HT1080 (cell line): Measurements from ENCODE around the gene SAP30BP. TPM values are rescaled to one million over a fixed set of nuclear protein-coding genes. Genes with fewer than 3 reads are reported as not detected.

Experiments
- DNase-seq: peaks from one replicate; pipeline ENCODE4 v3.0.0-alpha.2; 2015; ENCODE audit warnings: low read depth
- total RNA-seq: library from RNA; depleted of rRNA; stranded (reverse); fragments of >200 nt; shearing (Covaris generic); gene quantifications from 2 replicates; pipeline ENCODE4 v1.2.3, GENCODE V29; 2014

Gene SAP30BP
- total RNA-seq, 1 experiment from 2014 or later: 65.4 TPM

DNA sequence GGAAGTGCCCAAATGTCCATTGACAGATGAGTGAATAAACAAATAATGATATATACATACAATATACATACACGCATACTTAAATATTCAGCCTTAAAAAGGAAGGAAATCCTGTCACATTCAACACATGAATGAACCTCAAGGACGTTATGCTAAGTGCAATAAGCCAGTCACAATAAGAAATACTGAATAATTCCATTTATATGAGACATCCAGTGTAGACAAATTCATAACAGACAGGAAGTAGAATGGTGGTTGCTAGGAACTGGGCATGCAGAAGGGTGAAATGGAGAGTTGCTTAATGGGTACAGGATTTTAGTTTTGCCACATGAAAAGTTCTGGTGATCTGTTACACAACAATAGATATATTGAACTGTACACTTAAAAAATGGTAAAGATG, 45.3 kb downstream of the SAP30BP start:
- no peak for DNase-seq

DNA sequence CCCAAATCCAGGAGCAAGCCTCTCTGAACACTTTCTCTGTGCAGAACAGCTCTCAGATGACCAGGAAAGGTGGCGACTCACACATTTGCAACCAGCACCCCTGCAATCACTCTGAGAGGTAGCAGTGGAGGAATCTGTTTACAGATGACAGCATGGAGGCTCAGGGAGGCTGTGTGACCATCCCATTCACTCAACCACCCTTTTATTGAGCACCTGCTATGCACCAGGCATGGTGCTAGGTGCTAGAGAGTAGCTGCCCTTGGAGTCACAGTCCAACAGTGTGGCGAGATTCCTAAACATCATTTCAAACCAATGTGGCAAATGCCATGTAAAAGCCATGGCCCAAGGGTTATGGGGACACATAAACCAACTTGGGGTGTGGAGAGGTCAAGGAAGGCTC, 52.6 kb downstream of the SAP30BP start:
- DNase-seq: no peak

DNA sequence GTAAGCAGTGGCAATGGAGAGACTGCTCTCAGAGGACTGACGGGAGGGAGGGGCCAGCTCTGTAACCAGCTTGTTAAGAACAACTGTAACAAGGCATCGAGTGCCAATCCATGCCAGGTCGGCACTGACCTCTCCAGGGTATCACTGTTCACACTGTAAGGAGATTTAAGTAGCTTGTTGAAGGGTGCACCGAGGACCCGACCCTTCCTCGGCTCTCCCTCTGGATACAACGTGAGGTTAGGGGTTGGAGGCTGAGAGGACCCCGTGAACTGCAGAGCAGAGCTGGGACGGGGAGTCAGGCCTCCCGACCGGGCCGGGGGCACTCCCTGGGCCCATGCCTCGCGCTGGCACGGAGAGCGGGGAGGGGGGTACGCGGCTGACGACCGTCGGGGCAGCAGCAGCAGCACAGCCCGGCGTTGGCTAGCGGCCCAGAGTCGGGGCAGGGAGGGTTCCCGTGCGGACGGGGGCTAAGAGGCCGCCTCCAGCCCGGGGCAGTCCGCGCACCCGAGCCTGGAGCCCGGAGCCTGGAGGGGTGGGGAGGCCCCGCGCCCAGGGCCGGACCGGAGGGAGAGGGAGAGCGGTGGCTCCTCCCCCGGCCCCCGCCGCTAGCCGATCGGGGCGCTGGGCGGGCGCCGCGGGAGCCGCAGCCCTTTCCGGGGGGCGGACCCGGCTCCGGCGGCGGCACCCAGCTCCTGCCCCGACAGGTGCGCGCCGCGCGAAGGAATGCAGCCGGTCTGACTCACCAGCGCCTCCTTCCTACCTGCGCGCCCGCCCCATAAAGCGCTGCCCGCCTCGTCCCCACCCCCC, 53.7 kb downstream of the SAP30BP start, which contains the start of gene ITGB4:
TSS of gene ITGB4 (plus strand) at position 804 of the 807 bp plus-strand sequence. CDS start 3,245 bp downstream, outside the sequence.
- no peak for DNase-seq

DNA sequence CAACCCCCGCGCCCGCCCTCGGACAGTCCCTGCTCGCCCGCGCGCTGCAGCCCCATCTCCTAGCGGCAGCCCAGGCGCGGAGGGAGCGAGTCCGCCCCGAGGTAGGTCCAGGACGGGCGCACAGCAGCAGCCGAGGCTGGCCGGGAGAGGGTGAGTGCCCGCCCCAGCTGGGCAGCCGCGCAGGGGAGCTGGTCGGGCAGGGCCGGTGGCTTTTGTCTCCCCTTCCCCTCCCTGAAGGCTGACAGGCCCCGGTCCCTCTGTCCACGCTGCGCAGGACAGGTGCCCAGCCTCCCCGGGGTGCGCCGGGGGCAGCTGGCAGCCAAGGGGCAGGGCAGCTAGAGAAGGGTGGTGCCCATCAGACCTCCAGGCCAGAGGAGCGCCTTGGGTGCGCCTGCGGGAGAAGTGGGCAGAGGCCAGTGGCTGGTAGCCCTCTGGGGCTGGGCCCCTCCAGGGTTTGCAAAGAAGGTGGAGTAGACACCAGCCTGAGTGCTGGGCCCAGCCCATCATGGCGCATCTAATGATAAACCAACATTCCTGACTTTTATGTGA, 54.4 kb downstream of the SAP30BP start:
- DNase-seq: no peak

DNA sequence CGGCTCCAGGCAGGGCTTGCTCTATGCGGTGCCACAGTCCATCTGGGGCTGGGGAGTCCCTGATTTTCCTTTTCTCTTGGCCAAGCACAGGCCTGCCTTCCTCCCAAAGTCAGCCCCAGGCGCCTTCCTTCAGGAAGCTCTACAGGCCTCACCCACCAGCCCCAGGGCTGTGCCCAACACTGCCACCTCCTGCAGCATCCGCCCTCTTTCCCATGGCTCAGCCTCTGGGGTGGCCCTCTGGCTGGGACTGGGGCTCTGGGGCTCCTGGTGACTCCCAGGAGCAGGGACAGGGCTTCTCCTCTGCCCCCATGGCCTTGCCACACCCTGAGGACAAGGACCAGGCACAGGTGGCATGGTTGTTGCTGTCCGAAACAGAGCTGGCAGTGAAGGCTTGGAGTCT, 54.9 kb downstream of the SAP30BP start:
- DNase-seq: no peak

DNA sequence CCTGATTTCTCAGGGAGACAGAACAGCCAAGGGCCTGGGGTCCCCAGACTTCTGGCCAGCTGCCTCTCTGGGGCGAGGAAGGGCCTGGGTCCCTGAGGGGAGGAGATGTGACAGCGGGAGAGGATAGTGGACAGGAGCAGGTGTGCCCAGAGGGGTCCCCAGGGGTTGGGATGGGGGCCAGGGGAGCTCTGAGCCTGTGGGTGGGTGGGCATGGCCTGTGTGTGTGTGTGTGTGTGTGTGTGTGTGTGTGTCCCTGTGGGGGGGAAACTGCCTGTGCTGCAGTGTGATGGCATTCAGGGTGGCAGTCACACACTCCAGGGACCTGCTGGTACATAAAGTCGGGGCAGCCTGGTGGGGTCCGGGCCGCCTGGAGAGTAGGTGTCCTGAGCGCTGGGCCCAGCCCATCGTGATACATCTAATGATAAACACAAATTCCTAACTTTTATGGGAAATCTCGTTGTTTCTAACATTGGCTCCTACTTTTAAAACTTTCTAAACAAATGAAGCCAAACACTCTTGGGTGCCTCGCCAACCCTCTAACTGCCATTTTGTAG, 55.5 kb downstream of the SAP30BP start:
- no peak for DNase-seq

DNA sequence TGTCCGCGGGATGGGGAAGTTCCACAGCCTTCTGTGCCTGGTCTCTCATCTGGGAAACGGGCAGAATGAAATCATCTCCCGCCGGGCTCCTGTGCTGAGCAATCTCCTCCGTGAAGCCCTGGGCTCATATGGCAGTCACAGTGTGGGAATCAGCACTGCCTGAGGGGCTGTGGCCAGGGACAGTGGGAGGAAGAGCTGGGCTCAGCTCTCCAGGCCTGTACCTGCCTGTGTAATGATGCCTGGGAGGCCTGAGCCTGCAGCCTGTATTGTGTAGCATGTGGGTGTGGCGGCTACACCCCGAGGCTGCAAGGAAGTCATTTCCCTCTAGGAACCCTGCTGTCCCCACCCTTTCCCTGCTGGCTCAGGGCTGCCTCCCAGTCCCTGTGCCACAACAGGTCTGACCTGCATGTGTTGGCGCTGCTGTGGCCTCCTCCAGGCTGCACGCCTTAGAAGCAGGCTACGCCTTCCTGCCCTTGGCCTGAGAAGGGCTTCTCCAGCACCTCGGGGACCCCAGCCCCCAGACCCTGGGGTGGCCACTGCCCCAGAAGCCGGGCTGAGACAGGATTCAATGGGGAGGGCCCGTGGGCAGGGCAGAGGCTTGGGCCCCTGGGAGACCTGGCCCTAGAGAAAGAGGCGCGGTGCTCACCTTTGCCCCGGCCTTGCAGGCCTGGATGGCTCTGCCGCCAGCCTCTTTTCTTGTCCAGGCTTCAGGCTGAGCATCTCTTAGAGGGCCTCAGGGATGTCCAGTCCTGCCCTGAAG, 56.2 kb downstream of the SAP30BP start:
- DNase-seq: no peak

DNA sequence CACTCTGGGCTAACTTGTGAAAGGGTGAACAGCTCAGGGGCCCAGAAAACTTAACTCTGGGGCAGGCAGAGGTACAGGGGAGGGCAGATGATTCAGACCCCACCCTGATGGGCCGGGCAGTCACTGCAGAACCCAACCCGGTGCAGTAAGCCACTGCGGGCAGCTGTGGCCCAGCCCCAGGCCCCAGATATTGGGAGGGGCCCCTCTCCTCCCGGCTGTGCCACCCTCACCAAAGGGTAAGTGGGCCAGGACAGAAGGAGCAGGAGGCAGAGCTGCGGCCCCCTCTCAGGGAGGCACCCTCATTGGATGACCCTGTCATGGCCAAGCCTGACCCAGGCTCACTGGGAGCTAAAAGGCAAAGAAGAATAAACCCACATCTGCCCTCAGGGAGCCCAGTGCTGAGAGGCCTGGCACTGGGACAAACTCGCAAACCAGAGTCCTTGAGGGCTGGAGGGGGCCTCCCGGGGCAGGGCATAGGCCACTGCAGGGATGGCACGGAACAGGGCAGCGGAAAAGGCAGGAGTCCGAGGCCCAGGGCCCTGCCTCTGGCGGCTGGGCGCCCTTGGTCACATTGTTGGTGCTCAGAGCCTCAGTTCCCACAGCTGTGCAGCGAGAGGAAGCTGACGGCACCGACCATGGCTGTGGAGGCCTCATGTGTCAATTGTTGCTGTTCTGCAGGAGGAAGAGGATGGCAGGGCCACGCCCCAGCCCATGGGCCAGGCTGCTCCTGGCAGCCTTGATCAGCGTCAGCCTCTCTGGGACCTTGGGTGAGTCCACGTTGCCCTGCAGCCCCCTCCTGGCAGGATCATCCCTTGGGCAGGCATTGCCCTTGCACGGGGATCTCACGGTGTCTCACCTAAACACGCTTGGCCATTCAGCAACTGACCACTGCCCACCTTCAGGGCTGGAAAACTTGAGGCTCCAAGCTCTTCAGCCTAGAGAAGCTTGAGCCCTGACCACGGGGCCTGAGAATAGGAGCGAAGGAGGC, 57.2 kb downstream of the SAP30BP start:
- no peak for DNase-seq

DNA sequence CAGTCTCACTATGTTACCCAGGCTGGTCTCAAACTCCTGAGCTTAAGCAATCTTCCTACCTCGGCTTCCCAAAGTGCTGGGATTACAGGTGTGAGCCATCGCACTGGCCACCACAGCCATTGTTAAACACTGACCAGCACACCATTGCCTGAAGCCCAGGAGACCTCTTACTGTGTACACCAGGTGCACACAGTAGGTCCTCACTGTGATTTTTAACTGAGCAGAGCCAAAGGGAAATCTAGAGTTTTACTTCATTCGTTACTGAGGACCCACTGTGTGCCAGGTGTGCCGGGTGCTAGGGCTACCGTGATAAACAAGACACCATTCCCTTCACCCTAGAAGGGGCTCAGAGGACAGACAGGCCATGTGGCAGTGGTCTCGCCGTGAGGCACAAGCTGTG, 58.4 kb downstream of the SAP30BP start:
- no peak for DNase-seq

DNA sequence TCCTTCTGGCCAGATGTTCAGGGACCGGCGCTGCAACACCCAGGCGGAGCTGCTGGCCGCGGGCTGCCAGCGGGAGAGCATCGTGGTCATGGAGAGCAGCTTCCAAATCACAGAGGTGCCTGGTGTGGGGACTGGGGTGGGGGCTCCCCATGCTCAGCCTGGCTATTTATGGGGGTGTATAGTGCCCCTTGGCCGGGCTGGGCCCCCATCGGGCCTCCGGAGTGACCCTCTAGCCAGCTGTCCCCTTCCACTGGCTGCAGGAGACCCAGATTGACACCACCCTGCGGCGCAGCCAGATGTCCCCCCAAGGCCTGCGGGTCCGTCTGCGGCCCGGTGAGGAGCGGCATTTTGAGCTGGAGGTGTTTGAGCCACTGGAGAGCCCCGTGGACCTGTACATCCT, 60.3 kb downstream of the SAP30BP start:
- no peak for DNase-seq

DNA sequence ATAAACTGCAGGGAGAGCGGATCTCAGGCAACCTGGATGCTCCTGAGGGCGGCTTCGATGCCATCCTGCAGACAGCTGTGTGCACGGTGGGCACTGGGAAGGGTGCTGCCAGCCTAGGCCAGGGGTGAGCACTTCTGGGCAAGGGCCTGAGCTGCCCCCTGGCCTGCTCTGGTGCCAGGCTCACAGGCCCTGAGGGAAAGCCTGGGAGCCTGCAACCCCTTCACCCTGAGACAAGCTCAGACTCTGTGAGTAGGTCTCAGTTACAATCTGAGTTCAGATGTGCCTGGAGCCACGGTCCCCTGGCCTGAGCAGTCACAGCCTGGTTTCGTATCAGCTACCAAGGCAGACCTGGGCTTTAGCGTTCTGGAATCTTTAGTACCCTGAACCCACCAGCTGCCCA, 62.2 kb downstream of the SAP30BP start:
- no peak for DNase-seq

DNA sequence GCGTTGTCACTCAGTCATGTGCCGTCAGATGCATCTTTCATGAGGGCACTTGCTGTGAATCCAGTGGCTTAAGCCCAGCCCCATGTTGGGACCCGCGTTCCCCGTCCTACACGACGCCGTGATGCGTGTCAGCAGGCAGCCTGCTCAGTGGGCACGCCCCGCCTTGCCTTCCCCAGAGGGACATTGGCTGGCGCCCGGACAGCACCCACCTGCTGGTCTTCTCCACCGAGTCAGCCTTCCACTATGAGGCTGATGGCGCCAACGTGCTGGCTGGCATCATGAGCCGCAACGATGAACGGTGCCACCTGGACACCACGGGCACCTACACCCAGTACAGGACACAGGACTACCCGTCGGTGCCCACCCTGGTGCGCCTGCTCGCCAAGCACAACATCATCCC, 62.9 kb downstream of the SAP30BP start:
- no peak for DNase-seq

DNA sequence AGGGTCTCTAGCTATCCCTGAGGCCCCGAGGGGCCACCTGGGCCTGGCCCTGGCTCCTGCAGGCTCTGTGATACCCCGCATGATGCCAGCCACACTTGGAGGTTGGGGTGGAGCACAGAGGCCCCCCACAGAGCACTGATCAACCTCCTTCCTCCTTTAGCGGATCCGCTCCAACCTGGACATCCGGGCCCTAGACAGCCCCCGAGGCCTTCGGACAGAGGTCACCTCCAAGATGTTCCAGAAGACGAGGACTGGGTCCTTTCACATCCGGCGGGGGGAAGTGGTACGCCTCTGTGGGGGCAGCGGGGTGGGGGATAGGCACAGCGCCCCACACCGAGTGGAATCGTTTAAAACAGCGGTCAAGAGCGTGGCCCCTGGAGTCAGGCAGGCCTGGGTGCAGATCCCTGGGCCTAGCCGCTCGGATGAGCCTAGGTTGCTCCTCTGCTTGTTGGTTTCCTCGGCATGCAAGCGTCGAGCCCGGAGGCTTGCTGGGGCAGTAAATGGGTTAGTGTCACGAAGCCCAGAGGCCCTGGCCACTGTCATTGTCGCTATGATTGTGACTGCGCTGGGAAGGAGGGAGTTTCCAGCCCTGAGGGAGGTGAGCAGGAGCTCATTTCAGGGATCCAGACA, 64.1 kb downstream of the SAP30BP start:
- no peak for DNase-seq

DNA sequence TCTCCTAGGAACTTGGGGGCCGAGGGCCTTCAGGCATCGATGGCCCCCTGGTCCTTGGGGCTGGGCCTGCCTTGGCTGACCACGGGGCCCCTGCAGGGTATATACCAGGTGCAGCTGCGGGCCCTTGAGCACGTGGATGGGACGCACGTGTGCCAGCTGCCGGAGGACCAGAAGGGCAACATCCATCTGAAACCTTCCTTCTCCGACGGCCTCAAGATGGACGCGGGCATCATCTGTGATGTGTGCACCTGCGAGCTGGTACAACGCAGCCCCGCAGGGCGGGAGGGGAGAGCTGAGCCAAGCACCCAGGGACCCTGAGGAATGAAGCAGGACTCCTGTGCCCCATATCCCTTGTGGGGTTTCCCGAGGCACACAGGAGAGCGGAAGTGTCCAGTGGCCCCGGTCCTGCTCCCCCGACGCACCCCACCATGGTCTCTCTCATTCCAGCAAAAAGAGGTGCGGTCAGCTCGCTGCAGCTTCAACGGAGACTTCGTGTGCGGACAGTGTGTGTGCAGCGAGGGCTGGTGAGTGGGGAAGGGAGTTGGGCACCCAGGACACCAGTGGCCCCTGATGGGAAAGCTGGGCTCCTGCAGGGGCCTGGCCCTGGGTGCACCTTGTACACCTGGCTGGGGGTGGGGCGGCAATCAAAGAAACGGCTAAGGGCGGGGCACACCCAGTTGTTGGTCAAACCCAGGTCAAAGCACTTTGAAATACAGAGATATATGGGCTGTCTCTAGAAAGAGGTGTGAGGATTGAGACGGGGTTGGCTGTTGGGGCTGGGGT, 64.8 kb downstream of the SAP30BP start:
- no peak for DNase-seq

DNA sequence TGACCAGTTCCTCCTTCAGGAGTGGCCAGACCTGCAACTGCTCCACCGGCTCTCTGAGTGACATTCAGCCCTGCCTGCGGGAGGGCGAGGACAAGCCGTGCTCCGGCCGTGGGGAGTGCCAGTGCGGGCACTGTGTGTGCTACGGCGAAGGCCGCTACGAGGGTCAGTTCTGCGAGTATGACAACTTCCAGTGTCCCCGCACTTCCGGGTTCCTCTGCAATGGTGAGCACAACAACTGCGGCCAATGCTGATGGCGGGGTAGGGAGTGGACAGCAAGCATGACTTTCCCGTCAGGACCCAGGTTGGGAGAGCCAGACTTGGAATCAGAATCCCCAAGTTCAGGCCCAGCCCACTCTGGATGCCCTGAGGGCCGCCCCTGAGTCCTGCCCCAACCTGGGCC, 66.3 kb downstream of the SAP30BP start:
- no peak for DNase-seq

DNA sequence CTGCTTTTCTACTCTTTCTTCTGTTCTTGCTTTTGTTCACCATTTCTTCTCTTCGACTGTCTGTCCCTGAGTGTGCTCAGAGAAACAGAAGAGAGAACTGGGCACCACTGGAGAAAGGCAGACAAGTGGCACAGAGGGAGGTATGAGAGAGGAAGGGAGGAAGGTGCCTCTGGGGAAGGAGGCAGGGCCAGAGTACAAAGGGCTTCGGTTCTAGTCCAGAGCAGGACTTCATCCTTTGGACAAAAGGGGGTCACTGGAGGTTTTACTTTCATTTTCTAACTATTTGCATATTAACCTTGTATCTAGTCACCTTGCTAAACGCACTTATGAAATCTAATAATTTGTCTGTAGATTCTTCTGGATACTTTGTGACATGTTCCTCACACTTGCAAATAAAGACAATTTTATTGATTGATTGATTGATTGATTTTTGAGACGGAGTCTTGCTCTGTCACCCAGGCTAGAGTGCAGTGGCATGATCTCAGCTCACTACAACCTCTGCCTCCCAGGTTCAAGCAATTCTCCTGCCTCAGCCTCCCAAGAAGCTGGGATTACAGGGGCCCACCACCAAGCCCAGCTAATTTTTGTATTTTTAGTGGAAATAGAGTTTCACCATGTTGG, 67.6 kb downstream of the SAP30BP start:
- no peak for DNase-seq

DNA sequence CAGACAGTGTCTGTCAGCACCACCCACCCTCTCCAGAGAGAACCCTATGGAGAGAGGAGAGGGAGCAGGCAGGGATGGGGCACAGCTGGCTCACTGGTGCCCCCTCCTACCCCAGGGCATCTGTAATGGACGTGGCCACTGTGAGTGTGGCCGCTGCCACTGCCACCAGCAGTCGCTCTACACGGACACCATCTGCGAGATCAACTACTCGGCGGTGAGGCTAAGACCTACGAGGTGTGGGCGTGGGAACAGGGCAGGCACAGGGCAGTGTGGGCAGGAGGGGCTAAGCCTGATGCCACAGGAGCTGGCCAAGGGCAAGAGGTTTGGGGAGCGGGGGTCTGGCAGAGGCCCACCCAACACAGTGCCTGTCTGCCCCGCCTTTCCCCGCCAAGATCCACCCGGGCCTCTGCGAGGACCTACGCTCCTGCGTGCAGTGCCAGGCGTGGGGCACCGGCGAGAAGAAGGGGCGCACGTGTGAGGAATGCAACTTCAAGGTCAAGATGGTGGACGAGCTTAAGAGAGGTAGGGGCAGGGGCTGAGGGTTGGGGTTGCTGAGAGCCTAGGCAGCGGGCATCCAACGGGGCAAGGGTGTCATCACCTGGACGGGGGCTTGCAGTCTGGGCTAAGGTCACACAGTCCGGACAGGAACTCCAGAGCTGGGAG, 69.2 kb downstream of the SAP30BP start:
- no peak for DNase-seq

DNA sequence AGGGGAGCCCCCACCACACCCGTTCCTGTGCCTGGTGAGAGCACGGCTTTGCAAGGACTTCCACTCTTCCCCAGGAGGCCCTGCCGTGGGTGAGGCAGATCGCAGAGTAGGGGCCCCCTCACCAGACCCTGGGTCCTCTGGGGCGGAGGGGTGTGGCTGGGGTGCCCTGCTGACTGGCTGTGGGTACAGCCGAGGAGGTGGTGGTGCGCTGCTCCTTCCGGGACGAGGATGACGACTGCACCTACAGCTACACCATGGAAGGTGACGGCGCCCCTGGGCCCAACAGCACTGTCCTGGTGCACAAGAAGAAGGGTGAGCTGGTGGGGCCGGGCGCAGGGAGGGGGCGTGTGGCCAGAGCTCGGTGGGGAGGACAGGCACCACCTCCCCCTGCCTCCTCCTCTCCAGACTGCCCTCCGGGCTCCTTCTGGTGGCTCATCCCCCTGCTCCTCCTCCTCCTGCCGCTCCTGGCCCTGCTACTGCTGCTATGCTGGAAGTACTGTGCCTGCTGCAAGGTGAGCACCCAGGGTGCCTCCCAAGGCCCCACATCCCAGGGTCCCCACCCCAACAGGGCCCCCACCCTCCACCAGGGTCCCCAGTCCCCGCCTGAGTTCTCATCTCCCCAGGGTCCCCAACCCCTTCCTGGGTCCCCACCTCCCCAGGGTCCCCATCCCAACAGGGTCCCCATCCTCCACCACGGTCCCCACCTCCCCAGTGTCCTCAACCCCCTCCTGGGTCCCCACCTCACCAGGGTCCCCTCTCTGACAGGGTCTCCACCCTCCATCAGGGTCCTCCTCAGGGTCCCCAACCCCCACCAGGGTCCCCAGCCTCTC, 70.2 kb downstream of the SAP30BP start:
- no peak for DNase-seq
